Neural progenitor cell (in vitro differentiated cells): ENCODE data around the gene OSBP. TPM values are rescaled to one million over a fixed set of nuclear protein-coding genes. Genes with fewer than 3 reads are reported as not detected.

ENCODE experiments used
- DNase-seq: peaks from one replicate; pipeline ENCODE4 v3.0.0-alpha.2; 2016; ENCODE audit warnings: low spot score
- H2AFZ ChIP-seq: fragments of 200-600 bp; sonication (generic); replicated peaks from 2 replicates; pipeline ENCODE4 v1.6.1; 2016; ENCODE audit warnings: antibody characterized with exemption
- H3F3A ChIP-seq: fragments of 200-600 bp; sonication (generic); 2 replicates; pipeline ENCODE4 v1.6.1; 2016; ENCODE audit warnings: antibody characterized with exemption, low read depth
- H3K27ac ChIP-seq: fragments of 200-600 bp; sonication (generic); 2 replicates; pipeline ENCODE4 v1.5.1; 2016; ENCODE audit warnings: mild to moderate bottlenecking
- H3K27me3 ChIP-seq: fragments of 200-600 bp; sonication (generic); 2 replicates; pipeline ENCODE4 v1.6.1; 2016; ENCODE audit warnings: mild to moderate bottlenecking, moderate library complexity
- H3K36me3 ChIP-seq: fragments of 200-600 bp; sonication (generic); 2 replicates; pipeline ENCODE4 v1.5.1; 2016
- H3K4me1 ChIP-seq: fragments of 200-600 bp; sonication (generic); 2 replicates; pipeline ENCODE4 v1.6.1; 2016; ENCODE audit warnings: mixed run types
- H3K4me2 ChIP-seq: fragments of 200-600 bp; sonication (generic); 2 replicates; pipeline ENCODE4 v1.6.1; 2016
- H3K4me3 ChIP-seq: fragments of 200-600 bp; sonication (generic); 2 replicates; pipeline ENCODE4 v1.5.1; 2016
- H3K79me2 ChIP-seq: fragments of 200-600 bp; sonication (generic); 2 replicates; pipeline ENCODE4 v1.6.1; 2016; ENCODE audit warnings: low read depth
- H3K9ac ChIP-seq: fragments of 200-600 bp; sonication (generic); 2 replicates; pipeline ENCODE4 v1.6.1; 2016
- H3K9me3 ChIP-seq: fragments of 200-600 bp; sonication (generic); 2 replicates; pipeline ENCODE4 v1.5.1; 2016; ENCODE audit warnings: low read depth
- H4K20me1 ChIP-seq: fragments of 200-600 bp; sonication (generic); 2 replicates; pipeline ENCODE4 v1.6.1; 2016; ENCODE audit warnings: low read depth
- H3K27ac Mint-ChIP-seq: 3 replicates; pipeline ENCODE4 v1.8.0; 2021; ENCODE audit warnings: mixed read lengths
- H3K27me3 Mint-ChIP-seq: 2 replicates; pipeline ENCODE4 v1.8.0; 2022; ENCODE audit warnings: low read depth, mild to moderate bottlenecking, inconsistent platforms, moderate library complexity, mixed read lengths; ENCODE audit not compliant: insufficient read depth
- H3K36me3 Mint-ChIP-seq: 3 replicates; pipeline ENCODE4 v1.8.0; 2021; ENCODE audit warnings: mixed read lengths
- H3K4me1 Mint-ChIP-seq: 3 replicates; pipeline ENCODE4 v1.8.0; 2021; ENCODE audit warnings: mixed read lengths
- H3K4me3 Mint-ChIP-seq: 3 replicates; pipeline ENCODE4 v1.8.0; 2021; ENCODE audit warnings: mild to moderate bottlenecking, moderate library complexity, mixed read lengths
- H3K9me3 Mint-ChIP-seq: 3 replicates; pipeline ENCODE4 v1.8.0; 2020; ENCODE audit warnings: mixed read lengths
- EZH2 ChIP-seq: fragments of 200-600 bp; sonication (generic); IDR thresholded peaks from 2 replicates; pipeline ENCODE4 v1.6.1; 2017; ENCODE audit warnings: antibody characterized with exemption, mild to moderate bottlenecking, moderate library complexity
- EZH2phosphoT487 ChIP-seq: fragments of 200-600 bp; sonication (generic); IDR thresholded peaks from 2 replicates; pipeline ENCODE4 v1.6.1; 2017; ENCODE audit warnings: antibody characterized with exemption
- total RNA-seq: library from RNA; depleted of rRNA; stranded (reverse); fragments of >200 nt; gene quantifications from 2 replicates; pipeline ENCODE4 v1.2.3, GENCODE V29; 2015; ENCODE audit warnings: low replicate concordance
- TF ChIP-seq, protein P1 (sequence below): fragments of 200-600 bp; sonication (generic); IDR thresholded peaks from 2 replicates; pipeline ENCODE4 v1.5.1; 2017; ENCODE audit warnings: antibody characterized with exemption, mild to moderate bottlenecking

Gene OSBP
- total RNA-seq, 1 donor from 2014 or later = 22.7 TPM

DNA sequence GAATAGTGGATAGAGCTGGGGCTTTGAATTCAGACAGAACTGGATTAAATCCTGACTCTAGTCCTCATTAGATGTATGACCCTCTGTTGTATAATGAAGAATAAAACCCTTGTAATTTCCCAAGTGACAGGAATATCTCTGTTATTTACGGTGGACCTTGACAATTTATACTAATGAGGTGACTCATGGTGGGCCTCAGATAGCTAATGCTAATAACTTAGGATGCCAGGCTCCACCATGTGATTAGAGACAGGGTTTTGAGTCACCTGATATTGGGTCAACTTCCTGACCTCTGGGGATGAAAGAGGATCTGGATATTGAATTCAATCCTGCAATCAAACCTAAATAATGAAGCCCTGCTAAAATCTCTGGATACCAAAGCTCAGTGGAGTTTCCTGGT lies 33.6 kb downstream of the OSBP start:
- Histone ChIP-seq H4K20me1 (no peaks in the 10 kb centered on the region), H3K27me3 (no peaks in the 10 kb centered on the region), H3K4me2 (no peak overlapping the region), H3K4me3 (no peak overlapping the region), H3K4me1 (no peaks in the 10 kb centered on the region), H3K36me3 (peaks cover 30% of the 10 kb centered on the region), H3K27ac (no peak overlapping the region), H3K79me2 (no peaks in the 10 kb centered on the region), H2AFZ (no peak overlapping the region), H3K9ac (no peak overlapping the region), H3K9me3 (peaks cover 6% of the 10 kb centered on the region), H3F3A (no peaks in the 10 kb centered on the region)
- no peak for TF ChIP-seq EZH2phosphoT487
- TF ChIP-seq EZH2 = no peak
- TF ChIP-seq, protein P1, sequence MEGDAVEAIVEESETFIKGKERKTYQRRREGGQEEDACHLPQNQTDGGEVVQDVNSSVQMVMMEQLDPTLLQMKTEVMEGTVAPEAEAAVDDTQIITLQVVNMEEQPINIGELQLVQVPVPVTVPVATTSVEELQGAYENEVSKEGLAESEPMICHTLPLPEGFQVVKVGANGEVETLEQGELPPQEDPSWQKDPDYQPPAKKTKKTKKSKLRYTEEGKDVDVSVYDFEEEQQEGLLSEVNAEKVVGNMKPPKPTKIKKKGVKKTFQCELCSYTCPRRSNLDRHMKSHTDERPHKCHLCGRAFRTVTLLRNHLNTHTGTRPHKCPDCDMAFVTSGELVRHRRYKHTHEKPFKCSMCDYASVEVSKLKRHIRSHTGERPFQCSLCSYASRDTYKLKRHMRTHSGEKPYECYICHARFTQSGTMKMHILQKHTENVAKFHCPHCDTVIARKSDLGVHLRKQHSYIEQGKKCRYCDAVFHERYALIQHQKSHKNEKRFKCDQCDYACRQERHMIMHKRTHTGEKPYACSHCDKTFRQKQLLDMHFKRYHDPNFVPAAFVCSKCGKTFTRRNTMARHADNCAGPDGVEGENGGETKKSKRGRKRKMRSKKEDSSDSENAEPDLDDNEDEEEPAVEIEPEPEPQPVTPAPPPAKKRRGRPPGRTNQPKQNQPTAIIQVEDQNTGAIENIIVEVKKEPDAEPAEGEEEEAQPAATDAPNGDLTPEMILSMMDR = no peak
- DNase-seq = no peak
- no peak overlapping the region for H3K4me3 Mint-ChIP-seq
- peaks cover 55% of the 10 kb centered on the region for H3K36me3 Mint-ChIP-seq
- no peaks in the 10 kb centered on the region for H3K4me1 Mint-ChIP-seq
- H3K27me3 Mint-ChIP-seq = no peaks in the 10 kb centered on the region
- H3K27ac Mint-ChIP-seq = no peak overlapping the region
- peaks cover 16% of the 10 kb centered on the region for H3K9me3 Mint-ChIP-seq

DNA sequence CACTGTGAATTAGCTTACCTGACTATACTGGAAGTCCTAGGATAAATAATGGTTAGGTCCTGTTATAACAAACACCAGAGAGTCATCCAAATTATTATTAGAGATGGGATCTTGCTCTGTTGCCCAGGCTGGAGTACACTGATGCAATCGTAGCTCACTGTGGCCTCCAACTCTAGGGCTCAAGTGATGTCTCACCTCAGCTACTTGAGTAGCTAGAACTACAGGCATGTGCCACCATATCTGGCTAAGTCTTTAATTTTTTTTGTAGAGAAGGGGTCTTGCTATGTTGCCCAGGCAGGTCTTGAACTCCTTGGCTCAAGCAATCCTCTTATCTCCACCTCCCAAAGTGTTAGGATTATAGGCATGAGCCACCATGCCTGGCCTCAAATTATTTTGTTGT lies 37.2 kb downstream of the OSBP start:
- no peak overlapping the region for H3K9ac ChIP-seq
- Mint-ChIP-seq H3K4me3 (no peak overlapping the region), H3K27me3 (no peaks in the 10 kb centered on the region), H3K36me3 (peaks cover 54% of the 10 kb centered on the region), H3K9me3 (no peaks in the 10 kb centered on the region), H3K4me1 (peaks cover 7% of the 10 kb centered on the region), H3K27ac (no peak overlapping the region)
- H3K9me3 ChIP-seq = no peaks in the 10 kb centered on the region
- TF ChIP-seq EZH2 (no peak), EZH2phosphoT487 (no peak)
- TF ChIP-seq, protein P1 = no peak
- no peak overlapping the region for H2AFZ ChIP-seq
- no peak overlapping the region for H3K27ac ChIP-seq
- DNase-seq = no peak
- H3F3A ChIP-seq = peaks cover 11% of the 10 kb centered on the region
- no peak overlapping the region for H3K4me3 ChIP-seq
- no peaks in the 10 kb centered on the region for H4K20me1 ChIP-seq
- peaks cover 18% of the 10 kb centered on the region for H3K36me3 ChIP-seq
- no peak overlapping the region for H3K4me2 ChIP-seq
- H3K79me2 ChIP-seq = no peaks in the 10 kb centered on the region
- no peaks in the 10 kb centered on the region for H3K27me3 ChIP-seq
- H3K4me1 ChIP-seq = no peaks in the 10 kb centered on the region

DNA sequence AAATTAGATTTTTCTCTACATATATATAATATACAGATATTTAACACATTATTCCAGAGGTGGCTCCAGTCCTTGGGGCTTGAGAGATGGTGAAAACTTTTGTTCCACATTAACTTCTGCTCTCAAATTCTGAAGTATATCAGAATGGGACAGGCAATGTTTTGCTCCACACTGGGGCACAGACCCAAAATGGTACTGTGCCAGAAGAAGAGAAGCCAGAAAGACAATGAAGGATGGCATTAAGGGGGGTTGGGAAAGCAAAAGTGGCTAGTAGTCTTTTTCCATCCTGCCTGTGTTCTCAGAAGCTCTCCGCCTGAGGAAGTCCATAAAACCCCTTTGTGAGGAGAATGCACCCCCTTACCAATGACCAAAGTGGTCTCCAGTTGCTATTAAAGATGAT lies 40.1 kb downstream of the OSBP start:
- peaks cover 45% of the 10 kb centered on the region for H3K36me3 Mint-ChIP-seq

More for the DNA sequence above, 40.1 kb downstream of the OSBP start:
- H3K4me1 ChIP-seq = no peaks in the 10 kb centered on the region
- no peak overlapping the region for H3K27ac ChIP-seq
- Mint-ChIP-seq H3K4me1 (peaks cover 7% of the 10 kb centered on the region), H3K9me3 (no peaks in the 10 kb centered on the region), H3K27me3 (no peaks in the 10 kb centered on the region), H3K4me3 (no peak overlapping the region), H3K27ac (no peak overlapping the region)
- no peak overlapping the region for H3K4me2 ChIP-seq
- no peak overlapping the region for H2AFZ ChIP-seq
- H3K36me3 ChIP-seq = peaks cover 8% of the 10 kb centered on the region
- H3F3A ChIP-seq = peaks cover 11% of the 10 kb centered on the region
- no peaks in the 10 kb centered on the region for H3K9me3 ChIP-seq
- H3K4me3 ChIP-seq = no peak overlapping the region
- no peaks in the 10 kb centered on the region for H4K20me1 ChIP-seq
- H3K9ac ChIP-seq = no peak overlapping the region
- TF ChIP-seq EZH2phosphoT487 (no peak), EZH2 (no peak)
- TF ChIP-seq, protein P1 = no peak
- DNase-seq = no peak
- H3K79me2 ChIP-seq = no peaks in the 10 kb centered on the region
- no peaks in the 10 kb centered on the region for H3K27me3 ChIP-seq
